PC-3 (cell line): Measurements from ENCODE around the gene C1QB. TPM values are rescaled to one million over a fixed set of nuclear protein-coding genes. Genes with fewer than 3 reads are reported as not detected.

Experiments
- ATAC-seq: fragments of 200-7000 bp; cut with Tn5 transposase; 2 replicates; pipeline ENCODE4 v1.9.1; 2020; ENCODE audit warnings: mild to moderate bottlenecking, moderate library complexity
- BruUV-seq: library from RNA; stranded (reverse); fragments of 400-500 nt; replicated peaks from 2 replicates; lab custom pipeline; 2021; lab: Mats Ljungman, UMichigan
- CTCF ChIA-PET: fragments of 300-600 bp; sonication (Branson Sonifier 250); formaldehyde crosslinking; loops from one replicate; lab custom pipeline; 2022; ENCODE audit warnings: antibody characterized with exemption; lab: Charles Lee
- POLR2A ChIA-PET: fragments of 300-600 bp; sonication (Branson Sonifier 250); formaldehyde crosslinking; loops from one replicate; lab custom pipeline; 2022; ENCODE audit warnings: antibody characterized with exemption; ENCODE audit not compliant: unreplicated experiment; lab: Charles Lee
- DNase-seq: peaks from one replicate; pipeline ENCODE4 v3.0.0-alpha.2; 2015
- H2AFZ ChIP-seq: fragments of 300-600 bp; sonication (generic); 2 replicates; pipeline ENCODE4 v1.6.0; 2016; ENCODE audit warnings: antibody characterized with exemption, low read length
- H3F3A ChIP-seq: fragments of 300-600 bp; sonication (generic); one replicate; pipeline ENCODE4 v1.6.0; 2017; ENCODE audit warnings: antibody characterized with exemption, low read length, control low read depth, mild to moderate bottlenecking; ENCODE audit not compliant: unreplicated experiment
- H3K27ac ChIP-seq: fragments of 300-600 bp; sonication (generic); 2 replicates; pipeline ENCODE4 v1.5.1; 2016; ENCODE audit warnings: mild to moderate bottlenecking, low read length
- H3K27me3 ChIP-seq: fragments of 300-600 bp; sonication (generic); 2 replicates; pipeline ENCODE4 v1.6.1; 2016; ENCODE audit warnings: low read length, mixed read lengths
- H3K36me3 ChIP-seq: fragments of 300-600 bp; sonication (generic); 2 replicates; pipeline ENCODE4 v1.6.1; 2016; ENCODE audit warnings: low read depth, mixed run types, low read length, mixed read lengths
- H3K4me1 ChIP-seq: fragments of 300-600 bp; sonication (generic); 2 replicates; pipeline ENCODE4 v1.5.1; 2016; ENCODE audit warnings: low read length; ENCODE audit not compliant: insufficient read depth
- H3K4me2 ChIP-seq: fragments of 300-600 bp; sonication (generic); 2 replicates; pipeline ENCODE4 v1.6.0; 2016; ENCODE audit warnings: low read length
- H3K4me3 ChIP-seq: fragments of 300-600 bp; sonication (generic); 2 replicates; pipeline ENCODE4 v1.5.1; 2016; ENCODE audit warnings: mild to moderate bottlenecking, low read length, mixed read lengths
- H3K79me2 ChIP-seq: fragments of 300-600 bp; sonication (generic); 2 replicates; pipeline ENCODE4 v1.6.1; 2017; ENCODE audit warnings: low read length, mixed read lengths
- H3K9ac ChIP-seq: fragments of 300-600 bp; sonication (generic); 2 replicates; pipeline ENCODE4 v1.6.0; 2016; ENCODE audit warnings: mild to moderate bottlenecking, low read length
- H3K9me2 ChIP-seq: fragments of 300-600 bp; sonication (generic); replicated peaks from 2 replicates; pipeline ENCODE4 v1.6.1; 2016; ENCODE audit warnings: mixed run types, low read length, mixed read lengths
- H3K9me3 ChIP-seq: fragments of 300-600 bp; sonication (generic); 2 replicates; pipeline ENCODE4 v1.6.1; 2016; ENCODE audit warnings: low read length, mixed read lengths
- H4K20me1 ChIP-seq: fragments of 300-600 bp; sonication (generic); 2 replicates; pipeline ENCODE4 v1.6.1; 2016; ENCODE audit warnings: low read length, mixed read lengths
- EZH2 ChIP-seq: fragments of 300-600 bp; sonication (generic); IDR thresholded peaks from one replicate; pipeline ENCODE4 v1.6.1; 2017; ENCODE audit warnings: antibody characterized with exemption, mild to moderate bottlenecking, low read length; ENCODE audit not compliant: unreplicated experiment
- EZH2phosphoT487 ChIP-seq: fragments of 300-600 bp; sonication (generic); IDR thresholded peaks from 2 replicates; pipeline ENCODE4 v1.6.1; 2018; ENCODE audit warnings: mild to moderate bottlenecking, antibody characterized with exemption, low read length, borderline replicate concordance
- intact Hi-C: fragments of 100-400 bp; cut with micrococcal nuclease; formaldehyde crosslinking; loops from 2 replicates; pipeline ENCODE4 v1.9.0; 2023
- total RNA-seq: library from RNA; depleted of rRNA; stranded (reverse); fragments of >200 nt; gene quantifications from 2 replicates; pipeline ENCODE4 v1.2.3, GENCODE V29; 2014
- TF ChIP-seq, protein P1 (sequence below): fragments of 300-600 bp; sonication (generic); conservative IDR thresholded peaks from 2 replicates; pipeline ENCODE4 v1.5.1; 2017; ENCODE audit warnings: antibody characterized with exemption, low read depth, mild to moderate bottlenecking, low read length

The C1QB gene
- total RNA-seq, 1 experiment from 2014 or later = not detected

DNA sequence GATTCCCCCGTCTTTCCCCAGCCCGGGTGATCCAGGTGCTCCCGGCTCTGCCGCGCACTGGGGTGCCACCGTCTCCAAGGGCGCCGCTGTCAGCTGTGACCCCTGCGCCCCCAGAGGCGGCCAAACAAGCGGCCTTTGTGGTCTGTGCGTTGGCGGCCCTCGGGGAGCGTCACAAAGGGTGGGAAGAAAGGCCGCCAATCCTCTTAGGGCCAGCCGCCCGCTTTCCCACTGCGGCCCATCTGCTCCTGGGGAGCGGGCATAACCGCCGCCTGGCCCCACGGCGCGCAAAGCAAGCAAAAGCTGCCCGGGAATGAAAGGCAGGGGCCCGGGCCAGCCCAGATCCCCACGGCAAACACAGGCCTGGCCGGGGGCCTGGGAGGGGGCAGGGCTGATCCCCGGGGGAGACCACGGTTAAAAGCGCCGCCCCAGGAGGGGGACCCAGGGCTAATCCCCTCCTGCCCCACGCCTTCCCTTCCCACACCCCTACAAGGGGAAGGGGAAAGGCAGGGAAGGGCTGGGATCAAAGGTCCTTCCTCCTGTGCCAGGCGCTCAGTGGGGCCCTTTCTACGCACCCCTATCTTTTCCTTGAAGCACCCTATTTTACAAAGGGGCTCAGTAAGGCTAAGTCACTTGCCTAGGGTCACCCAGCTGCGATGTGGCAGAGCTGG, 24.0 kb downstream of the C1QB start:
- H3K9me2 ChIP-seq = no peaks in the 10 kb centered on the region
- ATAC-seq (no peak), DNase-seq (no peak)
- H3K9ac ChIP-seq = no peak overlapping the region
- no peaks in the 10 kb centered on the region for H4K20me1 ChIP-seq
- no peak overlapping the region for H3K4me2 ChIP-seq
- no peak overlapping the region for H3K27ac ChIP-seq
- no peak overlapping the region for H3K4me3 ChIP-seq
- H3K4me1 ChIP-seq = no peaks in the 10 kb centered on the region
- no peaks in the 10 kb centered on the region for H3F3A ChIP-seq
- ChIA-PET CTCF (no interaction called here), POLR2A (no interaction called here)
- H3K9me3 ChIP-seq = no peaks in the 10 kb centered on the region
- no peaks in the 10 kb centered on the region for H3K27me3 ChIP-seq
- no peaks in the 10 kb centered on the region for H3K36me3 ChIP-seq
- no peak overlapping the region for H2AFZ ChIP-seq
- intact Hi-C loops = no loop called here
- no TSS peak for BruUV-seq
- H3K79me2 ChIP-seq = no peaks in the 10 kb centered on the region
- no peak for TF ChIP-seq EZH2phosphoT487
- no peak for TF ChIP-seq EZH2
- TF ChIP-seq, protein P1, sequence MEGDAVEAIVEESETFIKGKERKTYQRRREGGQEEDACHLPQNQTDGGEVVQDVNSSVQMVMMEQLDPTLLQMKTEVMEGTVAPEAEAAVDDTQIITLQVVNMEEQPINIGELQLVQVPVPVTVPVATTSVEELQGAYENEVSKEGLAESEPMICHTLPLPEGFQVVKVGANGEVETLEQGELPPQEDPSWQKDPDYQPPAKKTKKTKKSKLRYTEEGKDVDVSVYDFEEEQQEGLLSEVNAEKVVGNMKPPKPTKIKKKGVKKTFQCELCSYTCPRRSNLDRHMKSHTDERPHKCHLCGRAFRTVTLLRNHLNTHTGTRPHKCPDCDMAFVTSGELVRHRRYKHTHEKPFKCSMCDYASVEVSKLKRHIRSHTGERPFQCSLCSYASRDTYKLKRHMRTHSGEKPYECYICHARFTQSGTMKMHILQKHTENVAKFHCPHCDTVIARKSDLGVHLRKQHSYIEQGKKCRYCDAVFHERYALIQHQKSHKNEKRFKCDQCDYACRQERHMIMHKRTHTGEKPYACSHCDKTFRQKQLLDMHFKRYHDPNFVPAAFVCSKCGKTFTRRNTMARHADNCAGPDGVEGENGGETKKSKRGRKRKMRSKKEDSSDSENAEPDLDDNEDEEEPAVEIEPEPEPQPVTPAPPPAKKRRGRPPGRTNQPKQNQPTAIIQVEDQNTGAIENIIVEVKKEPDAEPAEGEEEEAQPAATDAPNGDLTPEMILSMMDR = no peak

DNA sequence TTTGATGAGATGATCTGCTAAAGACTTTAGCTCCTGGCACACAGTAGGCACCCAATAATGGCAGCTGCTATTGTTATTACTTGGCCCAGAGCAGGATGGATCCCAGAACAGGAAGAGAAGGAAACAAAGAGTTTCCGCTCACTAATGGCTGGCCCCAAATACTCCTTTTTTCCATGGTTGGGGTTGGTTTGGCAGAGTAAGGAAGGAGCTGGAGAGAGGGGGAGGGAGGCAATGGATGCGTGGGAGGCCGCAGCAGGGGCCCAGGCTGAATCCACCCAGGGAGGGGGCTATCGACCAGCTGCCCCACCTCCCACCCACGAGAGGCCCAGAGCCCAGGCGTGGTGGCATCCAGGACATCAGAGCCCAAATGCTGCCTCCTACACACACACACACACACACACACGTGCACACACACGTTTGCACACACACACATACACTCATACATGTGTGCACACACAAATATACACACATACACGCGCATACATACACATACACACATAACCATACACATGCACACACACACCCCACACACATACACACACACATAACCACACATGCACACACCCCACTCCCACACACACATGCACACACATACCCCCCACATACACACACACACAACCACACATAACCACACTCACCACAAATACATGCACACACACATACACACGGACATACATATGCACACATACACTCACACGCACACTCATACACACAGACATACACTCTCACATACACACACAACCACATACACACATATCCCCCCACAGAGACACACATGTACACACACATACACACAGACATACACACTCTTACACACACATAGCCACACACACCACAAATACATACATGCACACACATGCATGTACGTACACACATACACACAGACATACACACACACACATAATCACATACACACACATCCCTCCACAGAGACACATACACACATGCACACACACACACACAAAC, 25.2 kb downstream of the C1QB start:
- Histone ChIP-seq H2AFZ (no peak overlapping the region), H3K4me1 (no peaks in the 10 kb centered on the region), H3K4me3 (no peak overlapping the region), H3K36me3 (no peaks in the 10 kb centered on the region), H4K20me1 (no peaks in the 10 kb centered on the region), H3F3A (no peaks in the 10 kb centered on the region), H3K9me2 (no peaks in the 10 kb centered on the region), H3K9ac (no peak overlapping the region), H3K27me3 (no peaks in the 10 kb centered on the region), H3K4me2 (no peak overlapping the region), H3K79me2 (no peaks in the 10 kb centered on the region), H3K27ac (no peak overlapping the region), H3K9me3 (no peaks in the 10 kb centered on the region)
- ATAC-seq = no peak
- intact Hi-C loops = no loop called here
- ChIA-PET CTCF (no interaction called here), POLR2A (no interaction called here)
- TF ChIP-seq EZH2 (no peak), EZH2phosphoT487 (no peak)
- TF ChIP-seq, protein P1 = no peak
- no peak for DNase-seq
- no TSS peak for BruUV-seq

- no peak overlapping the region for H3K9ac ChIP-seq
- DNase-seq = no peak
- intact Hi-C loops = no loop called here
- no peaks in the 10 kb centered on the region for H3K79me2 ChIP-seq
- CTCF ChIA-PET = no interaction called here
- H3K9me3 ChIP-seq = no peaks in the 10 kb centered on the region
- no peaks in the 10 kb centered on the region for H3F3A ChIP-seq
- no peaks in the 10 kb centered on the region for H3K36me3 ChIP-seq
- no peaks in the 10 kb centered on the region for H3K4me1 ChIP-seq
- no peak overlapping the region for H2AFZ ChIP-seq
- no peaks in the 10 kb centered on the region for H3K9me2 ChIP-seq
- TF ChIP-seq, protein P1 = no peak
- no peak for TF ChIP-seq EZH2
- H4K20me1 ChIP-seq = no peaks in the 10 kb centered on the region
- H3K4me2 ChIP-seq = no peak overlapping the region
- no peak overlapping the region for H3K4me3 ChIP-seq
- no TSS peak for BruUV-seq
- POLR2A ChIA-PET = no interaction called here
- no peak overlapping the region for H3K27ac ChIP-seq
- no peaks in the 10 kb centered on the region for H3K27me3 ChIP-seq
- ATAC-seq = no peak
Measured at GRCh38 chr1:22680726-22681125, 27.7 kb downstream of the C1QB start.
